GM18502 (cell line): ENCODE measurements around the gene HIVEP1.

Experiments
- ATAC-seq: cut with Tn5 transposase; IDR thresholded peaks from one replicate; pipeline ENCODE4 v1.9.1; 2021; ENCODE audit warnings: mild to moderate bottlenecking; ENCODE audit not compliant: unreplicated experiment, poor library complexity

The HIVEP1 gene

GRCh38 chr6:11989386-11989785 is 22.7 kb upstream of the HIVEP1 start:
- no peak for ATAC-seq

DNA sequence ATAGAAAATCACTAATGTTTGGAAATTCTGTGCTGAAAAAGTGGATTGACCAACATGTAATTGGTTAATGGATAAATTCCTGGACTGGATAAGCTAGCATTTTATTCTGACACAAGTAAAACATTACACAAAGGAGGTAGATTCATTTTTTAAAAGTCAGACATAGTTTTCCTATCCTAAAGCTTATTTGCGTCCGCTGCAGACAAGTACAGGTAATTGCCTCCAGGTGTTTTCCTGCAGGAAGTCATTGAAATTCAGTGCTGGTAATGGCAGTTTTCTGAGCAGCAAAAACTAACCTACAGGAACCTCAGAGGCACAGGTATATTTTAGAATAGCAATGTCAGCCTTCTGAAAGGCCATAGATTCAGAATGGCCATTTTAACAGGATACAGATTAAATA is 20.0 kb upstream of the HIVEP1 start:
- ATAC-seq = no peak

DNA sequence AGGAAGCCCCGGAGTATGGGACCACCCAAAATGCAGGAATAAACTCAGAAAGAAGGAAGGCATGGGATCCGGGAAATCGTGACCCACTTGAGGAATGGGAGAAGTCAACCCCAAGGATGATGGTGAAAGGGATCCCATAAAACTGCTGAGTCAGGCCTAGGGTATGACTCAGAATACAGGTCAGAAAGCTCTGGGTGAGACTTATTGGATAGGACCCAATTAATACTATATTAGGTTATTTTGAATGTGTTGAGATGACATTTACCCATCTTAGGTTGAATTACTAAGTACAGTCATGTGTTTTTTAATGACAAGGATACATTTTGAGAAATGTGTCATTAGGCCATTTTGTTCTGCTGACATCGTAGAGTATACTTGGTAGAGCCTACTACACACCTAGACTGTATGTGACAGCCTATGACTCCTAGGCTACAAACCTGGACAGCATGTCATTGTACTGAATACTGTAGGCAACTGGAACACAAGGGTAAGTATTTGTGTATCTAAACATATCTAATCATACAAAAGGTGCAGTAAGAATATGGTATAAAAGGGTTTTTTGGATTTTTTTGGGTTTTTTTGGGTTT is 17.1 kb upstream of the HIVEP1 start:
- ATAC-seq = no peak

DNA sequence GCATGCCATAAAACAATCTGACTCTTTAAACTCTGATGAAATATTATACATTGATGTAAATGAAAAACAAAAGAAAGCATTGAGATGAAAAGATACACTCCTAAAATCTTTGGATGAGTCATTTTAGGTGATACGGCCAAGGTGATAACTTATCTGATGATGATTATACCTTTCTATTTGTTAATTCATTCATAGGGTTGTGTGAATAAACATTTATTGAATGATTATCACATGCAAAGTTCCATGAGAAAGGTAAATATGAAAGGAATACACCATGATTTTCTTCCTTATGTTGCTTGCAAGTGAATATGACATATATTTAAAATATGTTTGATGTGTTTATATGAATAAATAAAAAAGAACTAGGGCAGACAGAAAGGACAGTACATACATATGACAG is 15.4 kb upstream of the HIVEP1 start:
- ATAC-seq = no peak

- ATAC-seq = no peak
Measured at GRCh38 chr6:11999246-11999645, 12.9 kb upstream of the HIVEP1 start.

DNA sequence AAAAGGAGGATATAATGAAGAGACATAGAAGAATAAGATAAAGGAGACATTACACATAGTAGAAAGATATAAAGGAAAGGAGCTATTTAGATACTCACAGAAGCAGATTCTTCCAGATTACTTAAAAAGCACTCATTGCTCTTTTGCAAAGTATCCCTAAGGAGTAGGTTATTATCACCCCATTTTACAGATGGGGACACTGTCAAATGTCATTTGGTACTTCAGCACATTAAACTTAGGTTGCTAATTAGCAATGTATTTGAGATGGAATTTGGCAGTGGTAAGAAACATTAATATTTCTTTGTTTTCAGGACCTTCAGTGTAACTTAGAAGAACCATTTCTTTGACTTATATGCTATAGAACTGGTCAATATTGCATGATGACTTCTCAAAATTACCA is 11.9 kb upstream of the HIVEP1 start:
- no peak for ATAC-seq

GRCh38 chr6:12001004-12001705 is 11.0 kb upstream of the HIVEP1 start:
- ATAC-seq = no peak

GRCh38 chr6:12001706-12002435 is 10.2 kb upstream of the HIVEP1 start:
- no peak for ATAC-seq

GRCh38 chr6:12007473-12007872 is 4.6 kb upstream of the HIVEP1 start:
- no peak for ATAC-seq

- no peak for ATAC-seq
Measured at GRCh38 chr6:12007887-12008286, 4.2 kb upstream of the HIVEP1 start.

DNA sequence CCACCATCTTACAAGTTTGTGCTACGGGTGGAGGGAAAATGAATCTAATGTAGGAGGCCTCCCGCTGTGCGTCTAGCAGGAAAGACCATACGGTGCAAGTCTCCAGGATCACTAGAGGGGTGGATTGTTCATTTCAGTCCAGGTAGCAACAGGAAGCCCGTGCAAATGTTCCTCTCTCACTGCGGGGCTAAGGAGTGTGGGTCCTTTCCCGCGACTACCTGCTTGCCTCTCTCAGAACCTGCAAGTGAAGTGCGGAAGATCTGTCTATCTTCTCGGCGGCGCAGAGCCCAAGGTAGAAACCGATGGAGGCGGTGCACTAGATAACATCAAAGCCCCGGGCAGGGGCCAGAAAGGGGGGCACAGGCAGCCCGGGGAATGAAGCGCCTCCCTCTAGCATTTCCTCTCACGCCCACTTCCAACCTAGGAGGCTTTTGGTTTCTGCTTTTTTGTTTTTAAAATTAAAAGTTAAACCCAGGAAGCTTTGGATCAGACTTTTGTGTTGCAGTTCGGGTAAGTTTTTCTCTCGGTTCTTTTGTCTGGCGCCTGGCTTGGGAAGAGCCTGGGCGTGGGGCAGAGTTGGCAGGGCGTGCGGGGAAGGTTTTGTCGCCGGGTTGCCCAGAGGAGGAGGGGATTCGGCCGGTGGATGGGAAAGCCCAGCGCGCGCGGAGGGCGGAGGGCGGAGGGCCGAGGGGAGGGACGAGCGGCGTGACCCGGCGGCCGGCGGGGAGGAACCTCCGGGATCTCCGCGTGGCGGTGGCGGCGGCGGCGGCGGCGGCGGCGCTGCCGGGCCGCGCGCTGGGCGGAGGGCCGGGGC is 3.5 kb upstream of the HIVEP1 start:
- peak; percentile 31 for ATAC-seq

GRCh38 chr6:12009180-12009685 is 2.9 kb upstream of the HIVEP1 start:
- no peak for ATAC-seq

DNA sequence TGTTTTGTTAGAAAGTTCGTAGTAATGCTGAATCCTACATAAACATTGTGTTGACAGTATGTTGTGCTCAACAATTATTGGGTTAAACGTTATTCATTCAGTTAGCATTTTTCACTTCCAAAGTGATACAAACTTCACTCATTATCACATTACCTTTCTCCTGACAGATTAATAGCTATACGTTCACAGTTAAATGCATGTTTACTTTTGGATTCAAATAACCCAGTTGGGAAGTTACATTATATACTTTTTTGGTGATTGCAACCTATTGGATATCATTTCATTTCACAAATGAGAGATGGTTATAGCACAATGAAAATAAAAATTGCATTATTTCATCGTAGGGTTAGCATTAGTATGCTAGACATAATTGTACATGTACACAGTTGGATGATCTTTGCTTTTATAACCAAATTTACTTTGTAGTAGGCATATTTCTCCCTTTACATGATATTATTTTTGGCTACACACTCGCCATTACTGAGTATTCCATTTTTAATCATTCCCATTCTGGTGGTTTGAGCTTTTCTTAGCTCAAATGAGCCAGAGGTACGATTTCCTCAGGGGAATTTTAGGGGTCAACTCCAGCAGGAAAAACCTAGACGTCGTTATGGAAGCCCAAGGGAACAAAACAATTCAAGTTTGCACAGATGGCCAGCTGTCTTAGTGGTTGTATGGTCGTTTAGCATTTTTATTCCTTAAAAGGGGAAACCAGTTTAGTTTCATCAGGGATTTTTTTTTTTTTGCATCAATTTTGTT is 2.1 kb upstream of the HIVEP1 start:
- ATAC-seq = no peak

GRCh38 chr6:12010635-12011275 is 1.4 kb upstream of the HIVEP1 start:
- ATAC-seq = peak; percentile 36

GRCh38 chr6:12011276-12012037 is 655 bp upstream of the HIVEP1 start:
- ATAC-seq = peak; percentile 58

GRCh38 chr6:12012558-12013306 is 620 bp downstream of the HIVEP1 start:
- ATAC-seq = peak; percentile 13

- ATAC-seq = no peak
Measured at GRCh38 chr6:12013307-12013719, 1.2 kb downstream of the HIVEP1 start.
